Measurements from ENCODE around the gene EPRS1.
A peak's percentile ranks its signal among the peaks of the same experiment; 100 is the strongest.
"Not testable (repeated sequence)": the region's sequence is repeated elsewhere in the genome, so short reads cannot be mapped to it uniquely, and the experiment has no call there.

Gene EPRS1

DNA sequence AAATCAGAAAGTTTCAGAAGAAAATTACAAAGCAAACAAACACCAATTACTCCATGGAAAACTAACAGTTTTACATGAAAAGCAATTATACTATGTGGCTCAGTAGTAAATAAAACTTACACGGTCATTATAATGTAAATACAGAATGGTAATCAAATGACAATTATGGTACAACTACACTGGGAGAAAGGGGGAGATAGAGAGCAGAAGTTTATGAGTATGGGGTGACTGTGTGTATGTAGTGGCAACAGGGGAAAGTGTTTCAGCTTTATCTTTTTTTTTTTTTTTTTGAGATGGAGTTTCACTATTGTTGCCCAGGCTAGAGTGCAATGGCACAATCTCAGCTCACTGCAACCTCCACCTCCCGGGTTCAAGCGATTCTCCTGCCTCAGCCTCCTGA, 8.5 kb downstream of the EPRS1 start:
- DNase-seq: not testable (repeated sequence)

GRCh38 chr1:220032911-220033310, 13.4 kb downstream of the EPRS1 start:
- DNase-seq: no peak

DNA sequence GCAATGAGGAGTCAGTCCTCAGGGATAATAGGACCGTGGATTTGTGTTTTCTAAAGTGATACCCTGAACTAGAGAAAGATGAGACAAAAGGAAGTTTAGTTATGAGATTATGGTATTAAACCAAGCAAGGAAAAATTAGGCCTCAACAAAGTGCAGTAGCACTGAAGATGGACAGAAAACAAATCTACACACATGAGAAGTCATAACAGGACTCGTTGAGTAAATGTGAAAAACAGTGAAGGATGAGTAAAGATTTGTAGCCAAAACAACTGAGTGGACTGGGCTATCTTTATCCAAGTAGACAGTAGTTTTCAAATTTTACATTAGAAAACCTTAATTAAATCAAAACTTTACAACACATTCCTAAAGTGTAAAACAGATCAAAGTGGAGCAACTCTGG, 15.0 kb downstream of the EPRS1 start:
- no peak for DNase-seq

GRCh38 chr1:220028346-220028895, 17.9 kb downstream of the EPRS1 start:
- DNase-seq: no peak

DNA sequence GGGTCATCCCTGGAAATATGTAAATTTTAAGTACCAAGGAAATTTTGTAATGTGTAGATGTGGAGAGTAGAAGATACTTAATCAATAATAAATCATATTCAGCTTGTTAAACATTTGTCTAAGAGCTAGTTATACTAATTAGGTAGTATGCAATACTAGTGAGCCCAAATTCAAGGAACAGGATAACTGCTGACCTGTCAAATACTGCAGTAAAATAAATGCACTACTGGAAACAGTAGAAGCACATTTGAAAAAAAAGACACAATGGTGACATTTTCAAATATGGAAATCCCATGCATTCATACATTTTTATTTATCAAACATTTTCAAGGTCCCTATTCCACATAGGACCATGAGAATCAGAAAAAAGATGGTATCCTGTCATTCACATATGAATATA, 27.2 kb downstream of the EPRS1 start:
- no peak for DNase-seq

- no peak for DNase-seq
These were observed 32.8 kb downstream of the EPRS1 start for GRCh38 chr1:220013497-220013896.

GRCh38 chr1:220012259-220012658, 34.0 kb downstream of the EPRS1 start:
- DNase-seq: peak; percentile 35

- no peak for DNase-seq
These were observed 34.7 kb downstream of the EPRS1 start for GRCh38 chr1:220011620-220012019.

DNA sequence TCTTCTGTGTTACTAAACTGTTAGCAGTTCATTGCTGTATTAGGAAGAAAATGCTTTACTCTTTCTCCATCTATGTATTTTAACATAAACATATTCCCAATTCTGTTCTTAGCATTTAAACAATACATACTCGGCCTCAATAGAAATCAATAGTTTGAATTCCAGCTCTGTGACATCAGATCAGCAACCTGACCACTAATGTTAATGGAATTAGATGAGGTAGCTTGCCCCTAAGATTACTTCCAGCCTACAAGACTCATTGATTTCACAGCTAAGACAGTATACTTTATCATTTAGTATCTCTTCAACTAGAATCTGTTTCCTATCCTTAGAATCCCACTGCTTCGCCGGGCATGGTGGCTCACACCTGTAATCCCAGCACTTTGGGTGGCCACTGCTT, 38.9 kb downstream of the EPRS1 start:
- DNase-seq: no peak

DNA sequence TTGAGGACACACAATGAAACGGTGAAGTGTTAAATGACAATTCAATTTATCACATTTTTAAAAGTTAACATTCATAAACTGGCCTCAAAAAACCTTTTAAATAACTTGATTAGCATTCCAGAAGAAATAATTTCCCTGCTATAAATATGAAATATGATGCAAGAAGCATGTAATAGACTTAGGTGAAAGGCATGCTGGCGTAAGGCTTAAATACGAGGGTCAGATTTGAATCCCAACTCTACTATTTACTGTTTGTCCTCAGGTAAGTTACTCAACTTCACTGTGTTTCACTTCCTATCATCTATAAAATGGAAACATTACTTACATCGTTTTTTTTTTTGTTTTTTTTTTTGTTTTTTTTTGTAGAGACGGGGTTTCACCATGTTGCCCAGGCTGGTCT, 40.8 kb downstream of the EPRS1 start:
- no peak for DNase-seq

GRCh38 chr1:220003610-220004299, 42.5 kb downstream of the EPRS1 start:
- no peak for DNase-seq

- DNase-seq: no peak
These were observed 43.3 kb downstream of the EPRS1 start for GRCh38 chr1:220003015-220003414.

DNA sequence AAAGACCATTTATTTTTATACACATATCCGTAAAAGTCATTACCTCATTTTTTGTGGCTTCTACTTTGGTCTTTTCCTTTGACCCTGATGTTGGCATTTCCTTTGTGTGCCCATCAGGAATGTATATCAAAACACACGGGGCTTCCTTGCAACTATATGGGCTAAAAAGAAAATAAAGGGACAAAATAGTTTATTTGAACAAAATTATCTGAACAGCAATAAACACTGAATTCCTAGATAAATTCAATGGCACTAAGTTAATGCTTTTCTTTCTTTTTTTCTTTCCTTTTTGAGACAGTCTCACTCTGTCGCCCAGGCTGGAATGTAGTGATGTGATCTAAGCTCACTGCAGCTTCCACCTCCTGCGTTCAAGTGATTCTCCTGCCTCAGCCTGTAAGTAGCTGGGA, 45.2 kb downstream of the EPRS1 start:
- no peak for DNase-seq

DNA sequence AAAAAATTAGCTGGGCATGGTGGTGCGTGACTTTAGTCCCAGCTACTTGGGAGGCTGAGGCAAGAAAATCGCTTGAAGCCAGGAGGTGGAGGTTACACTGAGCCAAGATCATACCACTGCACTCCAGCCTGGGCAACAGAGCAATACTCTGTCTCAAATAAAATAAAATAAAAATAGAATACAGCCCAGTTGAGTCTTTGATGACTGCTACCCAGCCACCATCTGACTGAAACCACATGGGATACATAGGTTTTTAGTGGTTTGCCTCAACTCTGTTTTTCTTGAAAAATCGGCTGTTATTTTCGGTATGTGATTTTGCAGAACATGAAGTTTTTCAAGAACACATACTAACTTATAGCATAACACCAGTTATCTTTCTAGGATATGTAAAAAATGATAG, 46.5 kb downstream of the EPRS1 start:
- no peak for DNase-seq
